K562 (cell line): ENCODE results near the gene SPEG. TPM values are rescaled to one million over a fixed set of nuclear protein-coding genes. Genes with fewer than 3 reads are reported as not detected.

Experiments used
- POLR2G ChIP-seq: fragments of 200-400 bp; formaldehyde crosslinking; IDR thresholded peaks from 2 replicates; pipeline ENCODE4 v1.6.1; 2017; ENCODE audit warnings: low read depth, mild to moderate bottlenecking, antibody characterized with exemption, low read length, moderate library complexity
- RB1 ChIP-seq: fragments of 450-650 bp; IDR thresholded peaks from 2 replicates; pipeline ENCODE4 v1.6.1; 2017; ENCODE audit warnings: low read depth, mild to moderate bottlenecking
- ZFP36 ChIP-seq: fragments of 150-350 bp; IDR thresholded peaks from 2 replicates; pipeline ENCODE4 v1.6.1; 2018; ENCODE audit warnings: low read length, low read depth; ENCODE audit not compliant: partially characterized antibody
- polyA plus RNA-seq, 8 experiments: library from polyadenylated mRNA; depleted of rRNA in 4 of 8; stranded (reverse) in 5 of 8; unstranded in 3 of 8; fragments of >200 nt; fragmentation: Nextera tagmentation in 2 of 8; fragmentation: Illumina TruSeq in 1 of 8; extraction: Ambion mirVana in 2 of 8; extraction: Trizol in 1 of 8; gene quantifications; 2 replicates each; pipeline versions ENCODE4 v1.2.1 to v1.2.3, GENCODE V29; 2011 to 2014; ENCODE audit warnings: inconsistent platforms in 1 of 8, missing spikeins in 1 of 8
- total RNA-seq, 7 experiments: library from RNA; depleted of rRNA in 6 of 7; stranded (reverse); fragments of >200 nt in 6 of 7; fragmentation: Illumina TruSeq in 2 of 7; extraction: Trizol in 2 of 7; gene quantifications; 2 replicates each; pipeline versions ENCODE4 v1.2.1 to v1.2.3, GENCODE V29; 2011 to 2021; ENCODE audit warnings: low replicate concordance in 1 of 7
- TF ChIP-seq, protein P1 (sequence below): fragments of 450-650 bp; IDR thresholded peaks from 2 replicates; pipeline ENCODE4 v1.6.1; 2016; ENCODE audit warnings: low read depth, mild to moderate bottlenecking, moderate library complexity
- TF ChIP-seq, protein P2 (sequence below): fragments of 450-650 bp; IDR thresholded peaks from 2 replicates; pipeline ENCODE4 v1.6.1; 2016; ENCODE audit warnings: missing biosample characterization, missing genetic modification characterization
- TF ChIP-seq, protein P3 (sequence below): fragments of 450-650 bp; IDR thresholded peaks from one replicate; pipeline ENCODE4 v1.6.1; 2018; ENCODE audit warnings: mild to moderate bottlenecking, moderate library complexity; ENCODE audit not compliant: partially characterized antibody

SPEG gene
- total and polyA plus RNA-seq, 9 of the 15 experiments (the other 6 are each of a cell fraction or from before 2014, with no cell fraction given) = 0.49 to 8.7 (median 3.0) TPM

DNA sequence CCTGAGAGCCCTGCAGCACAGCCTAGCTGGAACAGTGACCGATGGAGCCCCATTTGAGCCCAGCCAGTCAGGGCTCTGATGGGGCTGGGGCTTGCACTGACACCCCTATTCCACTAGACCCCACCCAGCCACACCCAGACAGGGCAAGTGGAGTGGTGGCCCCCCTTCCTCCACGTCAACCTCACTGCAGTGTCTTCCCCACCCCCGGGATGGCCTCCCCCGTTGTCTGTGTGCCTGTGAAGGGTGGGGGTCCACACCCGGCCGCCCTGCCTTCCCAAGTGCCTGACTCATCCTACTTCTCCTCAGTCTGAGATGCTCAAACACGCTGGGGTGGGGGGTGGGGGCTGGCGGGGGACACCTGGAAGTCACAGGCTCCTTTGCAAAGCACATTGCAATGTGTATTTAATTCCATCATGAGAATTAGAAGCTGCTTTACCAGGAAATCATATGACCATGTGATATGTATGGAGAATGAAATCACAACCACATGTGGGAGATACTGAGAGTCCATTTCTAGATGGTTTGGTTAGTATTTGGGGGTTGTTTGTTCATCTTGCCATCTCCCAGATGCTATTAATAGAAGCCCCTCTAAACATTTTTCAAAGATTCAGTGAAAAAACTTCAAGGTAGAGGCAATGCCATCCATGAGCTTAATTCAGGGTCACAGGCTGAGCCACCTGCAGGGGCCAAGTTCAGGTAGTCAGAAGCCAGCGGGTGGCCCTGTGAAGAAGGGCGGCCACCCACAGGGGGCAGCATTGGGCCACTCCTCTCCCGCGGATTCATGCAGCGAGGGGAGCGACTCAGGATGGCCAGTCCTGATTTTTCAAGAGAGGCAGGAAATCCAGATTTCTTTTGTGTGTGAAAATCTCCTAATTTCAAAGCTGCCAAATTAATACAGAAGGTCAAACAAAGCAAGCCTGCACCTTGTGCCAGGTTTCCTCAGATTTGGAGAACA lies 41.3 kb downstream of the SPEG start (continued):
- TF ChIP-seq, protein P1, sequence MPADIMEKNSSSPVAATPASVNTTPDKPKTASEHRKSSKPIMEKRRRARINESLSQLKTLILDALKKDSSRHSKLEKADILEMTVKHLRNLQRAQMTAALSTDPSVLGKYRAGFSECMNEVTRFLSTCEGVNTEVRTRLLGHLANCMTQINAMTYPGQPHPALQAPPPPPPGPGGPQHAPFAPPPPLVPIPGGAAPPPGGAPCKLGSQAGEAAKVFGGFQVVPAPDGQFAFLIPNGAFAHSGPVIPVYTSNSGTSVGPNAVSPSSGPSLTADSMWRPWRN = no peak
- TF ChIP-seq POLR2G = no peak
- TF ChIP-seq RB1 = peak; percentile 61; the same call in 1 of the 2 replicates
- no peak for TF ChIP-seq ZFP36
- TF ChIP-seq, protein P2, sequence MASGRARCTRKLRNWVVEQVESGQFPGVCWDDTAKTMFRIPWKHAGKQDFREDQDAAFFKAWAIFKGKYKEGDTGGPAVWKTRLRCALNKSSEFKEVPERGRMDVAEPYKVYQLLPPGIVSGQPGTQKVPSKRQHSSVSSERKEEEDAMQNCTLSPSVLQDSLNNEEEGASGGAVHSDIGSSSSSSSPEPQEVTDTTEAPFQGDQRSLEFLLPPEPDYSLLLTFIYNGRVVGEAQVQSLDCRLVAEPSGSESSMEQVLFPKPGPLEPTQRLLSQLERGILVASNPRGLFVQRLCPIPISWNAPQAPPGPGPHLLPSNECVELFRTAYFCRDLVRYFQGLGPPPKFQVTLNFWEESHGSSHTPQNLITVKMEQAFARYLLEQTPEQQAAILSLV (tag) = no peak
- TF ChIP-seq, protein P3, sequence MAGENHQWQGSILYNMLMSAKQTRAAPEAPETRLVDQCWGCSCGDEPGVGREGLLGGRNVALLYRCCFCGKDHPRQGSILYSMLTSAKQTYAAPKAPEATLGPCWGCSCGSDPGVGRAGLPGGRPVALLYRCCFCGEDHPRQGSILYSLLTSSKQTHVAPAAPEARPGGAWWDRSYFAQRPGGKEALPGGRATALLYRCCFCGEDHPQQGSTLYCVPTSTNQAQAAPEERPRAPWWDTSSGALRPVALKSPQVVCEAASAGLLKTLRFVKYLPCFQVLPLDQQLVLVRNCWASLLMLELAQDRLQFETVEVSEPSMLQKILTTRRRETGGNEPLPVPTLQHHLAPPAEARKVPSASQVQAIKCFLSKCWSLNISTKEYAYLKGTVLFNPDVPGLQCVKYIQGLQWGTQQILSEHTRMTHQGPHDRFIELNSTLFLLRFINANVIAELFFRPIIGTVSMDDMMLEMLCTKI = no peak
